K562 (cell line): ENCODE data around the gene ZNF618. TPM values are rescaled to one million over a fixed set of nuclear protein-coding genes. Genes with fewer than 3 reads are reported as not detected.

Source experiments
- ATAC-seq: fragments of 200-7000 bp; cut with Tn5 transposase; 3 replicates; pipeline ENCODE4 v1.9.1; 2020; ENCODE audit warnings: moderate library complexity
- BruUV-seq: library from RNA; stranded (reverse); fragments of 400-500 nt; replicated peaks from 2 replicates; lab custom pipeline; 2021; lab: Mats Ljungman, UMichigan
- CTCF ChIA-PET: fragments of 300-600 bp; formaldehyde crosslinking; extraction: SDS; loops from one replicate; lab custom pipeline; 2021; ENCODE audit warnings: low intra/inter-chr PET ratio; lab: Yijun Ruan, JAX
- POLR2A ChIA-PET: fragments of 300-600, 350-650 bp; sonication (Branson Sonifier 250); formaldehyde crosslinking; extraction: SDS; loops from one replicate; lab custom pipeline; 2021; ENCODE audit warnings: antibody characterized with exemption, inconsistent platforms; lab: Yijun Ruan, JAX
- DNase-seq, 4 experiments: peaks; one replicate each; pipeline versions ENCODE4 v3.0.0 to v3.0.0-alpha.2; 2011 to 2018; ENCODE audit warnings: low spot score in 3 of 4, mixed read lengths in 3 of 4; ENCODE audit errors: extremely low read depth in 1 of 4
- FAIRE-seq: peaks from 2 replicates; lab custom pipeline; 2011; peaks lifted over from hg19 to GRCh38; lab: Jason Lieb, UNC
- H2AFZ ChIP-seq: 2 replicates; pipeline ENCODE4 v1.6.0; 2011; ENCODE audit warnings: low read depth, low read length, control low read depth, inconsistent platforms
- H3K27ac ChIP-seq: fragments of 200-600 bp; 3 replicates; pipeline ENCODE4 v1.8.0; 2011; ENCODE audit warnings: low read depth, mild to moderate bottlenecking, control low read depth, inconsistent platforms, low read length, moderate library complexity, mixed read lengths; ENCODE audit errors: extremely low read depth
- H3K27me3 ChIP-seq, 2 experiments: fragments of 300-600 bp in 1 of 2; 2 replicates in 1 of 2; 3 replicates in 1 of 2; pipeline versions ENCODE4 v1.6.0 to v1.8.0; 2011; ENCODE audit warnings: inconsistent platforms in 2 of 2, low read length in 2 of 2, mild to moderate bottlenecking in 1 of 2, mixed read lengths in 1 of 2, moderate library complexity in 1 of 2; ENCODE audit not compliant: control insufficient read depth in 2 of 2, insufficient read depth in 2 of 2
- H3K36me3 ChIP-seq: fragments of 300-600 bp; 3 replicates; pipeline ENCODE4 v1.8.0; 2011; ENCODE audit warnings: mild to moderate bottlenecking, low read length, inconsistent platforms; ENCODE audit not compliant: control insufficient read depth, insufficient read depth
- H3K4me1 ChIP-seq, 2 experiments: fragments of 200-600 bp in 1 of 2; replicated peaks in 1 of 2; 2 replicates in 1 of 2; 3 replicates in 1 of 2; pipeline versions ENCODE4 v1.5.1 to v1.8.0; 2011; ENCODE audit warnings: inconsistent platforms in 2 of 2, low read length in 2 of 2, mild to moderate bottlenecking in 1 of 2, mixed read lengths in 1 of 2, moderate library complexity in 1 of 2; ENCODE audit not compliant: control insufficient read depth in 2 of 2, insufficient read depth in 2 of 2
- H3K4me2 ChIP-seq: 2 replicates; pipeline ENCODE4 v1.6.1; 2011; ENCODE audit warnings: low read length, control low read depth, inconsistent platforms, mixed read lengths; ENCODE audit not compliant: insufficient read depth
- H3K4me3 ChIP-seq: fragments of 200-600 bp; sonication (generic), shearing (Covaris generic); 2 replicates; pipeline ENCODE4 v1.5.1; 2016; ENCODE audit warnings: control low read depth, inconsistent platforms
- H3K79me2 ChIP-seq: fragments of 200-600 bp; 3 replicates; pipeline ENCODE4 v1.8.0; 2011; ENCODE audit warnings: low read length, inconsistent platforms; ENCODE audit not compliant: control insufficient read depth, insufficient read depth
- H3K9ac ChIP-seq, 2 experiments: 2 replicates each; pipeline versions ENCODE4 v1.6.0 to v1.6.1; 2011; ENCODE audit warnings: low read depth in 2 of 2, low read length in 2 of 2, control low read depth in 1 of 2, inconsistent platforms in 1 of 2, mild to moderate bottlenecking in 1 of 2, mixed read lengths in 1 of 2; ENCODE audit not compliant: insufficient read depth in 1 of 2
- H3K9me1 ChIP-seq: one replicate; pipeline ENCODE4 v1.6.0; 2011; ENCODE audit warnings: inconsistent platforms, mild to moderate bottlenecking, low read length, moderate library complexity; ENCODE audit not compliant: control insufficient read depth, insufficient read depth
- H3K9me3 ChIP-seq: replicated peaks from 2 replicates; pipeline ENCODE4 v1.5.1; 2011; ENCODE audit warnings: low read depth, low read length, inconsistent platforms; ENCODE audit not compliant: control insufficient read depth, insufficient read depth
- H4K20me1 ChIP-seq: replicated peaks from 2 replicates; pipeline ENCODE4 v1.6.1; 2011; ENCODE audit warnings: low read length, inconsistent platforms, mixed read lengths; ENCODE audit not compliant: control insufficient read depth, insufficient read depth
- CC2D1A ChIP-seq: fragments of 450-650 bp; IDR thresholded peaks from 2 replicates; pipeline ENCODE4 v1.6.1; 2017; ENCODE audit warnings: mild to moderate bottlenecking
- NR2F6 ChIP-seq: fragments of 450-650 bp; formaldehyde crosslinking; IDR thresholded peaks from 2 replicates; pipeline ENCODE4 v1.4.0; 2020; ENCODE audit warnings: mild to moderate bottlenecking
- ZNF212 ChIP-seq: fragments of 450-650 bp; formaldehyde crosslinking; IDR thresholded peaks from 2 replicates; pipeline ENCODE4 v1.4.0; 2020; ENCODE audit warnings: mild to moderate bottlenecking
- ZNF347 ChIP-seq: fragments of 450-650 bp; formaldehyde crosslinking; IDR thresholded peaks from 2 replicates; pipeline ENCODE4 v1.4.0; 2020; ENCODE audit warnings: low read depth, mild to moderate bottlenecking, moderate library complexity
- WGBS: fragments of 100-300 bp; shearing (Covaris generic); methylation state at CpG from one replicate; pipeline ENCODE4 v1.1.6; 2016; ENCODE audit warnings: low coverage, mixed read lengths; ENCODE audit not compliant: insufficient coverage; ENCODE audit errors: missing lambda C conversion rate; 5-methylcytosine and 5-hydroxymethylcytosine counted together
- in situ Hi-C: fragments of 300-500 bp; cut with MboI; formaldehyde crosslinking; loops from 4 replicates; pipeline ENCODE4 v1.15.0; 2018; ENCODE audit warnings: inconsistent platforms, mixed read lengths
- intact Hi-C: fragments of 100-400 bp; cut with micrococcal nuclease; formaldehyde crosslinking; loops from 2 replicates; pipeline ENCODE4 v1.14.2; 2022
- polyA plus RNA-seq, 8 experiments: library from polyadenylated mRNA; depleted of rRNA in 4 of 8; stranded (reverse) in 5 of 8; unstranded in 3 of 8; fragments of >200 nt; fragmentation: Nextera tagmentation in 2 of 8; fragmentation: Illumina TruSeq in 1 of 8; extraction: Ambion mirVana in 2 of 8; extraction: Trizol in 1 of 8; gene quantifications; 2 replicates each; pipeline versions ENCODE4 v1.2.1 to v1.2.3, GENCODE V29; 2011 to 2014; ENCODE audit warnings: inconsistent platforms in 1 of 8, missing spikeins in 1 of 8
- total RNA-seq, 7 experiments: library from RNA; depleted of rRNA in 6 of 7; stranded (reverse); fragments of >200 nt in 6 of 7; fragmentation: Illumina TruSeq in 2 of 7; extraction: Trizol in 2 of 7; gene quantifications; 2 replicates each; pipeline versions ENCODE4 v1.2.1 to v1.2.3, GENCODE V29; 2011 to 2021; ENCODE audit warnings: low replicate concordance in 1 of 7
- TF ChIP-seq, protein P1 (sequence below): sonication (generic); formaldehyde crosslinking; IDR thresholded peaks from 2 replicates; pipeline ENCODE4 v1.4.0; 2020; ENCODE audit warnings: mild to moderate bottlenecking, missing genetic modification reagents

ZNF618 gene
- total and polyA plus RNA-seq, 9 of the 15 experiments (the other 6 are each of a cell fraction or from before 2014, with no cell fraction given) = 0.08 to 13.7 (median 3.4) TPM

DNA sequence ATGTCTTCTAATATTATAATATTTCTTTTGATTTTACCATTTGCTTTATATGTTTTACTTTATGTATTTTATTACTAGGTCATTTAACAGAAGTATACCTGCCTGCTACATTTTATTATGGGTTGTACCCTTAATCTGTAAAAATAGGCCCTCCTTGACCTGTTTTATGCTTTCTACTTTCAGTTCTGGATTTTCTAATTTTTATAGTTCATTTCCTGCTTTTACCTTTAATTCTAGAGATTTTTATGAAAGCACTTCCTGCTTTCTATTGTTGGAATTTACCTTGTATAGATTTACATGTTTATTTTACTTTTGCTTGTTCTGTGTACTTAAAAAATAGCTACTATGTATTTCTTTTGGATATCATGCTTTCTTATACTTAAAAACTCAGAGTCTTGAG, 20.6 kb downstream of the ZNF618 start (continued):
- TF ChIP-seq, protein P1, sequence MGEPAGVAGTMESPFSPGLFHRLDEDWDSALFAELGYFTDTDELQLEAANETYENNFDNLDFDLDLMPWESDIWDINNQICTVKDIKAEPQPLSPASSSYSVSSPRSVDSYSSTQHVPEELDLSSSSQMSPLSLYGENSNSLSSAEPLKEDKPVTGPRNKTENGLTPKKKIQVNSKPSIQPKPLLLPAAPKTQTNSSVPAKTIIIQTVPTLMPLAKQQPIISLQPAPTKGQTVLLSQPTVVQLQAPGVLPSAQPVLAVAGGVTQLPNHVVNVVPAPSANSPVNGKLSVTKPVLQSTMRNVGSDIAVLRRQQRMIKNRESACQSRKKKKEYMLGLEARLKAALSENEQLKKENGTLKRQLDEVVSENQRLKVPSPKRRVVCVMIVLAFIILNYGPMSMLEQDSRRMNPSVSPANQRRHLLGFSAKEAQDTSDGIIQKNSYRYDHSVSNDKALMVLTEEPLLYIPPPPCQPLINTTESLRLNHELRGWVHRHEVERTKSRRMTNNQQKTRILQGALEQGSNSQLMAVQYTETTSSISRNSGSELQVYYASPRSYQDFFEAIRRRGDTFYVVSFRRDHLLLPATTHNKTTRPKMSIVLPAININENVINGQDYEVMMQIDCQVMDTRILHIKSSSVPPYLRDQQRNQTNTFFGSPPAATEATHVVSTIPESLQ (CRISPR knock-in tag) = no peak

DNA sequence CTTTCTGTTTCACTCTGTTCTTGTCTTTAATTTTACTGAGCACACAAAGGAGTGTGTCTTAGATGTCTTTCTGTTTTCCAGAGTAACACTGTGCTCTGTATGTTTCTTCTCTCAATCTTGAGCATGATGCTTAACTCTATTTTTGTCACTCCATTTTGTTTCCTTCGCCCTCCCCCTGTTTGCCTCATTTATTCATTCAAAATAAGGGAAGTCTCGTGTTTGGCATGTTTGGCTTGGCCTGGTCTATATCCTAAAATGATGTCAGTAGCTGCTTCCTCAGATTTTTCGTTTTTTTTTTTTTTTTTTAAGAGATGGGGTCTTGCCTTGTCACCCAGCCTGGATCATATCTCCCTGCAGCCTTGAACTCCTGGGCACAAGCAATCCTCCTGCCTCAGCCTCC, 22.0 kb downstream of the ZNF618 start:
- Histone ChIP-seq H2AFZ (no peak overlapping the region), H3K9ac (no peak overlapping the region), H3K9me1 (no peaks in the 10 kb centered on the region), H3K27me3 (peaks cover 0 to 18% of the 10 kb centered on the region in 2 experiments; a peak in 3 of 5 replicates), H3K27ac (no peak overlapping the region), H3K4me3 (no peak overlapping the region), H4K20me1 (no peaks in the 10 kb centered on the region), H3K4me2 (no peak overlapping the region), H3K36me3 (no peaks in the 10 kb centered on the region), H3K9me3 (no peaks in the 10 kb centered on the region), H3K4me1 (no peaks in the 10 kb centered on the region), H3K79me2 (0 out of 3 replicates have a peak, but pooled peaks cover 3% of the 10 kb centered on the region)
- TF ChIP-seq CC2D1A (no peak), NR2F6 (CRISPR knock-in tag) (no peak), ZNF347 (CRISPR knock-in tag) (no peak), ZNF212 (CRISPR knock-in tag) (no peak)
- DNase-seq (no peak), FAIRE-seq (no peak), ATAC-seq (no peak)
- CTCF ChIA-PET = no interaction called here
- POLR2A ChIA-PET = interaction anchor here (0.5 to 0.7 kb wide), 2 partner anchors 46 to 138 kb away, joined by 3 read pairs; no protein-coding TSS in a partner anchor
- in situ Hi-C loops (no loop called here), intact Hi-C loops (no loop called here)
- WGBS = 73% methylated on average over 2 of the region's 3 CpGs
- BruUV-seq = no TSS peak
